Testis (tissue), 2 donors: ENCODE results near the gene TSHZ3.

Experiments
- POLR2A ChIP-seq: fragments of 450-650 bp; IDR thresholded peaks from one replicate; pipeline ENCODE4 v1.6.1; 2017; ENCODE audit warnings: antibody characterized with exemption, mild to moderate bottlenecking, moderate library complexity
- TF ChIP-seq, protein P1 (sequence below), 3 experiments: fragments of 450-650 bp in 2 of 3; fragments of 200-600 bp in 1 of 3; sonication (generic) in 1 of 3; IDR thresholded peaks; one replicate each; pipeline ENCODE4 v1.5.1; 2016 to 2019; ENCODE audit warnings: antibody characterized with exemption in 3 of 3, mild to moderate bottlenecking in 2 of 3, moderate library complexity in 1 of 3

DNA sequence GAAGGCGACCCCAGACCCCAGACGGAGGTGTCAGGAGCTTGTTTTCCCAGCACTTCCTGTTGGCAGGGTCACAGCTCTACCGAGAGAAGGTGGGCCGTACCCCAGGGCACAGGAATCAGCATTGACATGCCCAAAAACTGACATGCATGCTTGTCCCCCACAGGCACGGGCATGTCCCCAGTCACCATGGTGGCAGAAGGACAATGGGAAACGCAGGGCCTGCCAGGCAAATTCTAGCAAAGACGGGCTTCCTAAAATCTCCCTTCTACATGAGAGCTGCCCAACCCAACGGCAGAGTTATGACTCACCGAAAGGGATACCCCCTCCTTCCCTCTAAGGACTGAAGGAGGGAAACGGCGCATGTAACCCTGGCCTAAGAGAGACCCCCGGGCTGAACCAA lies 18.5 kb downstream of the TSHZ3 start:
- no peak for TF ChIP-seq POLR2A
- TF ChIP-seq, protein P1, sequence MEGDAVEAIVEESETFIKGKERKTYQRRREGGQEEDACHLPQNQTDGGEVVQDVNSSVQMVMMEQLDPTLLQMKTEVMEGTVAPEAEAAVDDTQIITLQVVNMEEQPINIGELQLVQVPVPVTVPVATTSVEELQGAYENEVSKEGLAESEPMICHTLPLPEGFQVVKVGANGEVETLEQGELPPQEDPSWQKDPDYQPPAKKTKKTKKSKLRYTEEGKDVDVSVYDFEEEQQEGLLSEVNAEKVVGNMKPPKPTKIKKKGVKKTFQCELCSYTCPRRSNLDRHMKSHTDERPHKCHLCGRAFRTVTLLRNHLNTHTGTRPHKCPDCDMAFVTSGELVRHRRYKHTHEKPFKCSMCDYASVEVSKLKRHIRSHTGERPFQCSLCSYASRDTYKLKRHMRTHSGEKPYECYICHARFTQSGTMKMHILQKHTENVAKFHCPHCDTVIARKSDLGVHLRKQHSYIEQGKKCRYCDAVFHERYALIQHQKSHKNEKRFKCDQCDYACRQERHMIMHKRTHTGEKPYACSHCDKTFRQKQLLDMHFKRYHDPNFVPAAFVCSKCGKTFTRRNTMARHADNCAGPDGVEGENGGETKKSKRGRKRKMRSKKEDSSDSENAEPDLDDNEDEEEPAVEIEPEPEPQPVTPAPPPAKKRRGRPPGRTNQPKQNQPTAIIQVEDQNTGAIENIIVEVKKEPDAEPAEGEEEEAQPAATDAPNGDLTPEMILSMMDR (IDR thresholded peaks at IDR 0.05) = no peak
